Fibroblast of the aortic adventitia (primary cell): Measurements from ENCODE around the gene SPRR4. TPM values are rescaled to one million over a fixed set of nuclear protein-coding genes. Genes with fewer than 3 reads are reported as not detected.
"Not testable (repeated sequence)": the region's sequence is repeated elsewhere in the genome, so short reads cannot be mapped to it uniquely, and the experiment has no call there.

Experiments
- DNase-seq: peaks from one replicate; pipeline ENCODE4 v3.0.0-alpha.2; 2010; ENCODE audit warnings: low read depth
- H3K4me3 ChIP-seq: 2 replicates; pipeline ENCODE4 v1.5.1; 2011; ENCODE audit warnings: low read depth, mild to moderate bottlenecking, control low read depth, low read length, moderate library complexity
- small RNA-seq: library from RNA; depleted of rRNA; stranded (forward); fragments of <200 nt; gene quantifications from one replicate; pipeline ENCODE3, GENCODE V24; 2012
- total RNA-seq: library from RNA; depleted of rRNA; stranded (reverse); fragments of >200 nt; gene quantifications from 2 replicates; pipeline ENCODE4 v1.2.3, GENCODE V29; 2012; ENCODE audit warnings: low replicate concordance
- TF ChIP-seq, protein P1 (sequence below): IDR thresholded peaks from 2 replicates; pipeline ENCODE4 v1.5.1; 2011; ENCODE audit warnings: mild to moderate bottlenecking, low read length, control low read depth, inconsistent platforms; ENCODE audit not compliant: insufficient read depth

SPRR4 gene
- total RNA-seq, 1 donor, result not detected

DNA sequence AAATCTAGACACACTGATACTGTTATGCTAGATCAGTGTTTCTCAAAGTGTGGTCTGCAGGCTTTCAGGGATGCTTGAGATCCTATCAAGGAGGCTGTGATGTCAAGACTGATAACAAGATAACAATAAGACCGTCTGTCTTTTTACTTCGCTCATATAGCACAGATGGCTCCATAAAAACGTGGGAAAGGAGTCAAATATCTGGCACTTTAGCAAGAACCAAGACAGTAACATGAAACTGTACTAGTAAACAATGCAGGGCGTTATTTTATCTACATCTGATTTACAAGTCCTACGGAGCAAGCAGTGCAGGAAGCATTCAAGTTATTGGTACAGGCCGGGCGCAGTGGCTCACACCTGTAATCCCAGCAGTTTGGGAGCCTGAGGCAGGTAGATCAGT lies 27.5 kb downstream of the SPRR4 start:
- TF ChIP-seq, protein P1, sequence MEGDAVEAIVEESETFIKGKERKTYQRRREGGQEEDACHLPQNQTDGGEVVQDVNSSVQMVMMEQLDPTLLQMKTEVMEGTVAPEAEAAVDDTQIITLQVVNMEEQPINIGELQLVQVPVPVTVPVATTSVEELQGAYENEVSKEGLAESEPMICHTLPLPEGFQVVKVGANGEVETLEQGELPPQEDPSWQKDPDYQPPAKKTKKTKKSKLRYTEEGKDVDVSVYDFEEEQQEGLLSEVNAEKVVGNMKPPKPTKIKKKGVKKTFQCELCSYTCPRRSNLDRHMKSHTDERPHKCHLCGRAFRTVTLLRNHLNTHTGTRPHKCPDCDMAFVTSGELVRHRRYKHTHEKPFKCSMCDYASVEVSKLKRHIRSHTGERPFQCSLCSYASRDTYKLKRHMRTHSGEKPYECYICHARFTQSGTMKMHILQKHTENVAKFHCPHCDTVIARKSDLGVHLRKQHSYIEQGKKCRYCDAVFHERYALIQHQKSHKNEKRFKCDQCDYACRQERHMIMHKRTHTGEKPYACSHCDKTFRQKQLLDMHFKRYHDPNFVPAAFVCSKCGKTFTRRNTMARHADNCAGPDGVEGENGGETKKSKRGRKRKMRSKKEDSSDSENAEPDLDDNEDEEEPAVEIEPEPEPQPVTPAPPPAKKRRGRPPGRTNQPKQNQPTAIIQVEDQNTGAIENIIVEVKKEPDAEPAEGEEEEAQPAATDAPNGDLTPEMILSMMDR, result no peak

DNA sequence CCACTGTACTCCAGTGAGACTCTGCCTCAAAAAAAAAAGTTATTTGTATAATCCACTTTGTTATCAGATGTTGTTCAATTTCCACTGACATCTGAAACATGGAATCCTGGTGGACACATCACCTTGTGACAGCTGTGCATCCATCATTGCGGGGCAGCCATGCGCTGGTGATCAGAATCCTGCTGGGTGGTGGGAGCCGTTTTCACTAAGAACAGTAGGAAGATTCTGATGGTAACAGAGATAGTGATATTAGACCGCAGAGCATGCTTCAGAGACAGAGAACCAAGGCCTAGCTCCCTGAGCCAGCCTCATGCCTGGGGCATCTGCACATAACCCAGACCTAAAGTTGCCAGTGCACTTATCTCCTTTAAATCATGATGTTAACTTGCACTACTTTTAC lies 28.0 kb downstream of the SPRR4 start:
- TF ChIP-seq, protein P1, result no peak
- H3K4me3 ChIP-seq, result no peak overlapping the region
- no peak for DNase-seq

More for the DNA sequence above, 27.5 kb downstream of the SPRR4 start:
- H3K4me3 ChIP-seq, result no peak overlapping the region
- no peak for DNase-seq

DNA sequence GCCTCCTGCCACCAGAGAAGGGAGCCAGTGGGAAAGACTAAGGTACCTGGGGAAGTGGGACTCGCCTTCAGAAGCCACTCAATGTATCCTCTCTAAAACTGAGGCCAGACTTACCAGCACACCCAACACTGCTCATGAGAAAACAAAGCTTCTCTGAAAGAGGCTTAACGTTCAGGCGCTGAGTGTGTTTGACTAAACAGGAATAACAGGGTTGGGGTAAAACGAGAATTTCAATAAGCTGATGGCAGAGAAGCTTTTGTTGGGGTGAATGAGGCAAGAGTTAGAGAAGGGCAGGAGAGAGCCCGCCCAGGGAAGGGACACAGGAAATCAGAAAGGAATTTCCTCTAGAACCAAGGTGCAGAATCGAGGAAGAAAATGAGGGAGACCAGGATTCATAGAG lies 29.4 kb downstream of the SPRR4 start:
- TF ChIP-seq, protein P1, result no peak
- no peak for DNase-seq
- no peak overlapping the region for H3K4me3 ChIP-seq

DNA sequence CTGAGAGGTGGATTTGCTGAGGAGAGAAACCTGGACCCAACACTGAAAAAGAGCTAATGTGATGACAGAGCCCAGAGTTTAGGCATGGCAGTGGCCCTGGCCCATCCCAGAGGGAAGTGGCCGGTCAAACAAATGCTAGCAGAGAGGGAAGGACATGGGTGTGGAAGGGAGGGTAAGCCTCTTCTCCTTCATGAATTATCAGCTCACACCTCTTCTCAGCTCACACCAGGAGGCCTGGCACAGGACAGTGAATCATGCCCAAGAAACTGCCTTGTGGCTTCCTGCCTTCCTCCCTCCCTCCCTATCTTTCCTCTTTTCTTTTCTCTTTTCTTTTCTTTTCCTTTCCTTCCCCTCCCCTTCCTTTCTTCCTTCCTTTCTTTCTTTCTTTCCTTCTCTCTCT lies 29.8 kb downstream of the SPRR4 start:
- no peak for DNase-seq
- TF ChIP-seq, protein P1, result no peak
- H3K4me3 ChIP-seq, result no peak overlapping the region

DNA sequence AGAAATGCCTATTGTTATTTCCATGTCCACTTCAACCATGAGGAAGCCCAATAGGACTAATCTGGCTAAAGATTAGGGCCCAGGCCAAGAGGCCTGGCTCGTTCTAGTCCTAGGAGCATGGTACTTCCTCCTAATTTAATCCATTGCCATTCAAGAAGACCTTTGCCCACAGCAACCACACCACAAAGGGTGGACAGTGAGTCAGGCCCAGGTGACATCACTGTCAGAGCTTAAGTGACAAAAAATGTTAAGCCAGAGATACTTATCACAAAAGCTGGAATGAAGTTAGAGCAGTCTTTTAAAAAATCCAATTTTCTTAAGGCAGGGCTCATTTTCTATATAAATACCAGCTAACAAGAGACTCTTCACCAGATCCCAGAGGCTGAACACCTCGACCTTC lies 30.9 kb downstream of the SPRR4 start, which contains the start of gene SPRR3:
TSS of gene SPRR3 (plus strand) at position 368 of the 400 bp plus-strand sequence. CDS start 1,272 bp downstream, outside the sequence.
- TF ChIP-seq, protein P1, result no peak
- H3K4me3 ChIP-seq, result no peak within 1 kb of the TSS
- no peak for DNase-seq

DNA sequence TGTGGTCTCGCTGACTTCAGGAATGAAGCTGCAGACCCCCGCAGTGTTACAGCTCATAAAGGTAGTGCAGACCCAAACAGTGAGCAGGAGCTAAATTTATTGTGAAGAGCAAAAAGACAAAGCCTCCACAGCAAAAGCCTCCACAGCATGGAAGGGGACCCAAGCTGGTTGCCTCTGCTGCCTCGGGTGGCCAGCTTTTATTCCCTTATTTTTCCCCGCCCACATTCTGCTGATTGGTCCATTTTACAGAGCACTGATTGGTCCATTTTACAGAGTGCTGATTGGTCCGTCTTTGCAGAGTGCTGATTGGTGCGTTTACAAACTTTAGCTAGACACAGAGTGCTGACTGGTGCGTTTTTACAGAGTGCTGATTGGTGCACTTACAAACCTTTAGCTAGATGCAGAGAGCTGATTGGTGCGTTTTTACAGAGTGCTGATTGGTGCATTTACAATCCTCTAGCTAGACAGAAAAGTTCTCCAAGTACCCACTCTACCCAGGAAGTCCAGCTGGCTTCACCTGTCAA lies 40.8 kb downstream of the SPRR4 start:
- not testable (repeated sequence) for DNase-seq, H3K4me3 ChIP-seq

DNA sequence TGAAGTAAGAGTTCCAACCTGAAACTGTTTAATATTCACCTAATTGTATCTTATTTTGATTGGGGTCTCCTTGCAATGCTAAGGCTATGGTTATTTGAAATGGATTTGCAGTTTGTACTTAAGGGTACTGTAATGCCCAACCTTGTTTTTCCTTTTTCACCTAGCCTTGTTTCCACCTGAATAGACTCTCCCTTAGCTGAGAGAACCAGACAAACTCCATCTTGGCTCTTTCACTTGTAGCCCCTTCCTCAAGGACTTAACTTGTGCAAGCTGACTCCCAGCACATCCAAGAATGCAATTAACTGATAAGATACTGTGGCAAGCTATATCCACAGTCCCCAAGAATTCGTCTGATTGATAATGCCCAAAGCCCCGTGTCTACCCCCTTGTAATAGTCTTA lies 51.4 kb downstream of the SPRR4 start:
- not testable (repeated sequence) for DNase-seq, H3K4me3 ChIP-seq

Small RNA genes within 50 kb of the gene (small RNA-seq; reads per million reads assigned to genes)
- not detected for gene RF00322
- not detected for gene SPRR1A

Other genes with a start within 250 kb of the SPRR4 start
- gene KPRP, start 212.6 kb upstream of the SPRR4 start, total RNA-seq, result not detected in 2 replicates
- gene LCE1F, start 195.5 kb upstream of the SPRR4 start, total RNA-seq, result not detected in 2 replicates
- gene LCE1E, start 184.4 kb upstream of the SPRR4 start, total RNA-seq, result not detected in 2 replicates
- not detected in 2 replicates for gene LCE1D, start 173.9 kb upstream of the SPRR4 start, total RNA-seq
- not detected in 2 replicates for gene LCE1C, start 164.0 kb upstream of the SPRR4 start, total RNA-seq
- gene LCE1B, start 158.7 kb upstream of the SPRR4 start, total RNA-seq, result not detected in 2 replicates
- gene LCE1A, start 143.2 kb upstream of the SPRR4 start, total RNA-seq, result not detected in 2 replicates
- gene LCE6A, start 127.8 kb upstream of the SPRR4 start, total RNA-seq, result not detected in 2 replicates
- gene LCE7A, start 110.7 kb upstream of the SPRR4 start, total RNA-seq, result not detected in 2 replicates
- not detected in 2 replicates for gene SMCP, start 92.3 kb upstream of the SPRR4 start, total RNA-seq
- gene IVL, start 62.1 kb upstream of the SPRR4 start, total RNA-seq, result not detected in 2 replicates
- gene SPRR5, start 23.4 kb upstream of the SPRR4 start, total RNA-seq, result not detected in 2 replicates
- gene SPRR1A, start 13.4 kb downstream of the SPRR4 start, total RNA-seq, result not detected in 2 replicates
- not detected in 2 replicates for gene SPRR3, start 31.1 kb downstream of the SPRR4 start, total RNA-seq
- gene SPRR1B, start 60.6 kb downstream of the SPRR4 start, total RNA-seq, result not detected in 2 replicates
- gene SPRR2D, start 70.5 kb downstream of the SPRR4 start, total RNA-seq, result not detected in 2 replicates
- gene SPRR2A, start 86.9 kb downstream of the SPRR4 start, total RNA-seq, result not detected in 2 replicates
- gene SPRR2B, start 101.0 kb downstream of the SPRR4 start, total RNA-seq, result not detected in 2 replicates
- not detected in 2 replicates for gene SPRR2E, start 123.9 kb downstream of the SPRR4 start, total RNA-seq
- not detected in 2 replicates for gene SPRR2F, start 142.9 kb downstream of the SPRR4 start, total RNA-seq
- not detected in 2 replicates for gene SPRR2G, start 180.2 kb downstream of the SPRR4 start, total RNA-seq
- not detected in 2 replicates for gene LELP1, start 232.8 kb downstream of the SPRR4 start, total RNA-seq
- not detected in 2 replicates for gene PRR9, start 246.9 kb downstream of the SPRR4 start, total RNA-seq